ENCODE data around the gene TRIM72.
"Not testable (repeated sequence)": the region's sequence is repeated elsewhere in the genome, so short reads cannot be mapped to it uniquely, and the experiment has no call there.

TRIM72 gene

GRCh38 chr16:31215287-31216162 is 1.6 kb downstream of the TRIM72 start:
- DNase-seq: no peak

GRCh38 chr16:31216422-31217135 is 2.7 kb downstream of the TRIM72 start, which contains the start of gene PYDC1:
PYDC1 (minus strand) TSS chr16:31217135; CDS start chr16:31217028, 107 bp downstream.
- DNase-seq: no peak

- no peak for DNase-seq
Measured at GRCh38 chr16:31217136-31217530, 3.2 kb downstream of the TRIM72 start.

- DNase-seq: no peak
Measured at GRCh38 chr16:31219154-31219741, 5.3 kb downstream of the TRIM72 start.

- DNase-seq: no peak
Measured at GRCh38 chr16:31221357-31222160, 7.6 kb downstream of the TRIM72 start.

- DNase-seq: no peak
Measured at GRCh38 chr16:31223044-31223443, 9.1 kb downstream of the TRIM72 start.

GRCh38 chr16:31224092-31224955 is 10.4 kb downstream of the TRIM72 start:
- no peak for DNase-seq

GRCh38 chr16:31225193-31225592 is 11.3 kb downstream of the TRIM72 start:
- no peak for DNase-seq

GRCh38 chr16:31228206-31228605 is 14.3 kb downstream of the TRIM72 start:
- DNase-seq: no peak

GRCh38 chr16:31229501-31229900 is 15.6 kb downstream of the TRIM72 start:
- DNase-seq: no peak

- DNase-seq: no peak
Measured at GRCh38 chr16:31238041-31238440, 24.1 kb downstream of the TRIM72 start.

- DNase-seq: no peak
Measured at GRCh38 chr16:31242206-31242605, 28.3 kb downstream of the TRIM72 start.

GRCh38 chr16:31243734-31244670 is 30.1 kb downstream of the TRIM72 start:
- DNase-seq: peak; percentile 71

GRCh38 chr16:31245598-31245997 is 31.7 kb downstream of the TRIM72 start:
- not testable (repeated sequence) for DNase-seq

- no peak for DNase-seq
Measured at GRCh38 chr16:31246296-31246695, 32.4 kb downstream of the TRIM72 start.

GRCh38 chr16:31248344-31248743 is 34.4 kb downstream of the TRIM72 start:
- no peak for DNase-seq

GRCh38 chr16:31250782-31251384 is 37.0 kb downstream of the TRIM72 start:
- no peak for DNase-seq

GRCh38 chr16:31251435-31251834 is 37.5 kb downstream of the TRIM72 start:
- no peak for DNase-seq

- peak; percentile 28 for DNase-seq
Measured at GRCh38 chr16:31253642-31254045, 39.7 kb downstream of the TRIM72 start.

GRCh38 chr16:31256466-31256865 is 42.5 kb downstream of the TRIM72 start:
- no peak for DNase-seq

All from RPMI8226 (cell line).